Skin epidermis (tissue), 12 donors: ENCODE results near the gene ZDHHC19.
A peak's percentile ranks its signal among the peaks of the same experiment; 100 is the strongest.
"Not testable (repeated sequence)": the region's sequence is repeated elsewhere in the genome, so short reads cannot be mapped to it uniquely, and the experiment has no call there.

Experiments used
- H3K27ac ChIP-seq, 21 experiments: fragments of 200-600 bp; sonication (generic) in 11 of 21; one replicate each; pipeline ENCODE4 v1.5.0; 2020; ENCODE audit warnings: mild to moderate bottlenecking in 3 of 21, inconsistent platforms in 2 of 21, moderate library complexity in 2 of 21
- H3K4me3 ChIP-seq, 7 experiments: fragments of 200-600 bp; sonication (generic) in 2 of 7; one replicate each; pipeline ENCODE4 v1.5.0; 2020; ENCODE audit warnings: inconsistent platforms in 2 of 7, mild to moderate bottlenecking in 2 of 7, moderate library complexity in 1 of 7

The ZDHHC19 gene

DNA sequence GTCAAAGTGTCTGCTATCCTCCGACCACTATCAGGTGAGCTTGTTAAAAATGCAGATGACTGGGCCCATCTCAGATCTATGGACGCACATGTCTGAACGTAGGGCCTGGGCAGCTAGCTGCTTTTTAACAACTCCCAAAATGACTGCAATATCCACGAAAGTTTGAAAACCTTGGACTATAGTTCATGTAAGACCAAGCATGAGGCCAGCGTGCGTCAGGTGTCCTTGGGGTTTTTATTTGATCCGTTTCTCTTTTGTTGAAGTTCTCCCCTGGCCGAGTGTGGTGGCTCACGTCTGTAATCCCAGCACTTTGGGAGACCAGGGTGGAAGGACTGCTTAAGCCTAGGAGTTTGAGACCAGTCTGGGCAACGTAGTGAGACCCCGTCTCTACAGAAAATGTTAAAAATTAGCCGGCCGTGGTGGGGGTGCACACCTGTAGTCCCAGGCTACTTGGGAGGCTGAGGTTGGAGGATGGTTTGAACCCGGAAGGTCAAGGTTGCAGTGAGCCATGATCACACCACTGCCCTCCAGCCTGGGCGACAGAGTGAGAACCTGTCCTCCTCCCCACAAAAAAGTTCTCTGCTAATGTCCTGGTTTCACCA is 14.7 kb upstream of the ZDHHC19 start:
- no peak overlapping the region for H3K4me3 ChIP-seq
- H3K27ac ChIP-seq: no peak overlapping the region

DNA sequence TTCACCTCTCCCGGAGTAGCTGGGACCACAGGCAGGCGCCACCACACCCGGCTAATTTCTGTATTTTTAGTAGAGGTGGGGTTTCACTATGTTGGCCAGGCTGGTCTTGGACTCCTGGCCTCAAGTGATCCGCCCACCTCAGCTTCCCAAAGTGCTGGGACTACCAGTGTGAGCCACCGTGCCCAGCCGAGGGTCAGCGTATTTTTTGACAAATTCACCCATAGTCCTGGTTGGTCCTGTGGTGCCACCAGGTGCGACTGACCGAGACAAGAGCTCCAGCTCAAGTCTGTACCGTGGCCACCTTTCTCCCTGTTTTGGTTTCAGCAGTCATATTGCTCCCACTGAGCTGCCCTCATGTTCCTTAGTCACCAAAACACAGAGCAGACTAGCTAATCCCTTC is 13.9 kb upstream of the ZDHHC19 start:
- no peak overlapping the region for H3K27ac ChIP-seq

DNA sequence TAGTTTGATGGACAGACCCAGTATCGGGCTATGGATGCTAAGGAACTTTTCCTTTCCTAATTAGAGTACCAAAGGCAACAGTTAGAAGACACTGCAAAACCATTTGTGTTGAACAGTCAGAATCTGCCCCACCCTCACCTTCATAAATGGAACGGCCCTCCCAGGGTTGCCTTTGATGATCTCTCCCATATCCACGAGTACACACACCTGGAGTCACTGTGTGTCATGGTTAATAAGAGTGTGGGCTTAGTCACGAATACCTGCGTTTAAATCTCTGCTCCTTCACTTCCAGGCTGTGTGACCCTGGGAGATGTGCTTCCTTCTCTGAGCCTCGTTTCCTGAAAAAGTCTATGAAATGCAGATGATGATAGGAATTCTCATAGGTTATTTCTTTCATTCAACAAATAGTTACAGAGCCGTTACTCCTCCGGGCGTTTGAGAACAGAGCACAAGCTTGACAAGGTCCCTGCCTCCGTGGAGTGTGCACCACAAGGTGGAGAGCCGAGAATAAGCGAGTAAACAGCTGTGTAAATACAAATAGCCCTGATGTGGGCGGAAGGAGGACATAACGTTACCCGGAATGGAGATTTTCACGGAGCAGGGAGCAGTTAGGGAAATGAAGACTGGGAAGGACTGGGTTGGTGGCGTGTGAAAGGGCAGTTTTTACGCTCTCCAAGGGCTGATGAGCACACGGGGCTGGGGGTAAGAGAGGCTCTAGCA is 11.8 kb upstream of the ZDHHC19 start:
- H3K4me3 ChIP-seq: no peak overlapping the region
- H3K27ac ChIP-seq: no peak overlapping the region

More for the DNA sequence above, 13.9 kb upstream of the ZDHHC19 start:
- no peak overlapping the region for H3K4me3 ChIP-seq

DNA sequence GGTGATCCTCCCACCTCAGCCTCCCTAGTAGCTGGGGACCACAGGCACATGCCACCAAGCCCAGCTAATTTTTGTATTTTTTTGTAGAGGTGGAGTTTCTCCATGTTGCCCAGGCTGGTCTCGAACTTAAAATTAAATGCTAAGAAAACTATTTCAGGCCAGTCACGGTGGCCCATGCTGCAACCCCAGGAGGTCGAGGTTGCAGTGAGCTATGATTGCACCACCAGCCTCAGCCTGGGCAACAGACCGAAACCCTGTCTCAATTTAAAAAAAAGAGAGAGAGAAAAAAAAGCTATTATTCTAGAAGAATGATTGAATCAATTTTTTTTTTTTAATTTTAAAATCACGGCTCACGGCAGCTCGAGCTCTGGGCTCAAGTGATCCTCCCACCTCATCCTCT is 9.8 kb upstream of the ZDHHC19 start:
- peak overlapping the region in 2 of 21 experiments; percentile 32 to 33 for H3K27ac ChIP-seq
- no peak overlapping the region for H3K4me3 ChIP-seq

DNA sequence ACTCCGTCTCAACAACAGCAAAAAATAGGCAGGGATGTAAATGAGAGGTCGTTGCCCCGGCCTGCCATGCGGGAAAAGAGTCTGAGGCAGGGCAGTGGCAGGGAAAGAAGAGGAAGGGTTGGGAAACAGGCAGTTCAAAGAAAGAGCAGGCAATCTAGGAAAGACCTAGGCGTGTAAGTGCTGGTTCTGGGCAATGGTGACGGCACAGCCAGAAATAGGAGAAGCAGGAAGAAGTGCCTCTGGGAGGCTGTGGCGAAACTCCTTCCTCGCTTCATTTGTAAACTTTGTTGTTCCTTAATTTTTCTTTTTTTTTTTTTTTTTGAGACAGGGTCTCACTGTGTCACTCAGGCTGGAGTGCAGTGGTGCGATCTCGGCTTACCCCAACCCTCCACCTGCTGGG is 9.4 kb upstream of the ZDHHC19 start:
- Histone ChIP-seq H3K4me3 (no peak overlapping the region), H3K27ac (peak overlapping the region in 3 of 21 experiments; percentile 33 to 52 (median 48))

DNA sequence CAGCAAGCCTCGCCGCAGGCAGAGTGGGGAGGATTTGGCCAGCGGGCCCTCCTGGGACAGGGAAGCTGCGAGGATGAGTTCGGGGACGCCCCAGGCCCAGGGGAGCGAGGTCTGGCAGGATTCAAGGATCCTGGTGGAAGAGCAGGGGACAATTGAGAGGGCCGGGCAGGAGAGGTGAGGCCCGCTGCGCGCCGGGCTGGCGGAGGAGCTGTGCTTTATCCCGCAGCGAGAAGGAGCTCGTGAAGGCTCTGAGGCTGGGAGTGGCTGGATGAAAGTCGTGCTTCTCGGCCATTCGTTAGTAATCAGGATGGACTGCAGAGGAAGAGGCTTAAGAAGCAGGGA is 8.7 kb upstream of the ZDHHC19 start:
- Histone ChIP-seq H3K27ac (peak overlapping the region in 10 of 21 experiments; percentile 1 to 67 (median 50)), H3K4me3 (no peak overlapping the region)

DNA sequence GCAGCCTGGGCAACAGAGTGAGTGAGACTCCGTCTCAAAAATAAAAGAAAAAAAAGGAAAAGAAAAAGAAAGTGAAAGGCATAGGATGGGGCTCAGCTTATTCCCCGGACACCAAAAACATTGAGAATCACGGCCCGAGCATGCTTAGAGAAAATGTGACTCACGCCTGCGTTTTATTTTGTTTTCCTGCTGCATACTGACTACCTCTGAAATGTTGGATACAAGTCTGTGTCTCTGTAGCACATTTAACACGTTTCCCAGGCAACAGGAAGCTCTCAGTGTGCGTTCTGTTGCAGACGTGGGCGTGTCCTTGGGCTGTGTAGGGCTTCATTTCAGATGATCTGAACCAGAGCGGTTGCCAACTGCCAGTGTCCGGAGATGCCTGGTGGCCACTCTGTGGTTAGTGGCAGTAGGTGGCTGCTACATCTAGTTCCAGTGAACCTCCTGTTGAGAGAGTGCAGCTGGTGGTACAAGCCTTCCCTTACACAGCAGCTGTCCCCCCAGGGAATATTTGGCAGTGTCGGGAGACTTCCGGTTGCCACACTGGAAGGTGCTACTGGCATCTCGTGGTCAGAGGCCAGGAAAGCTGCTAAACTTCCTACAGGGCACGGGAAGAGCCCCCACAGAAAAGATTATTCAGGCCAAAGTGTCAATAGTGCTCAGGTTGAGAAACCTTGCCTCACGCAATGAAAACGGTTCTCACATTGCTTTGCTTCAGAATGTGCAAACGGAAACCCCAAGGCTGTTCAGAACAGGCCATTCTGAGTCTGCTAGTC is 8.2 kb upstream of the ZDHHC19 start:
- H3K27ac ChIP-seq: peak overlapping the region in 15 of 21 experiments; percentile 1 to 67 (median 46)
- peak overlapping the region in 4 of 7 experiments; percentile 0 to 15 (median 8) for H3K4me3 ChIP-seq

DNA sequence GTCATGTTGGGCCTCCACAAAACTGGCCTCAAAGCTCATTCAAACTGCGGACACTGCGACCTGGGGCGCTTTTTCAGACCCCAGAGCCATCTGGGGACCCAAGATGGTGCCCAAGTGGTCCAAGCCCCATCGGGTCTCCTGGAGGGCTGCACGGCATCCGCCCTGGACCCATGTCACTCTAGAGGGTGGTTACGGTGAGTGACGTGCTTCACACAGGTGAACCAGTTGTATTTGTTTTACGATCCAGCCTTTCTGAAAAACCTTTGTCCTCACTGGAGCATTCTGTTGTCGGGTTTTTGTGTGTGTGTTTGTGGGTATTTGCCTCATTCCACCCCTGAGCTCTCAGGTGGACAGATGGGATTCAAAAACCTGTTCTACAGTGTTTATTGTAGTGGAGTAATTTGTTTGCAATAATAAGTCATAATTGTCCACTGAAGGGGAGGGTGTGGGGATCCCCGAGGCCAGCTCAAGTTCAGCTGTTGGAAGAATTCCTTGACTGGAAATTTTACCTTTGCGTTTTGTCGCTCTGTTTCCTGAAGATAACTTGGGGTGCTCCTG is 7.0 kb upstream of the ZDHHC19 start:
- Histone ChIP-seq H3K27ac (no peak overlapping the region), H3K4me3 (no peak overlapping the region)

DNA sequence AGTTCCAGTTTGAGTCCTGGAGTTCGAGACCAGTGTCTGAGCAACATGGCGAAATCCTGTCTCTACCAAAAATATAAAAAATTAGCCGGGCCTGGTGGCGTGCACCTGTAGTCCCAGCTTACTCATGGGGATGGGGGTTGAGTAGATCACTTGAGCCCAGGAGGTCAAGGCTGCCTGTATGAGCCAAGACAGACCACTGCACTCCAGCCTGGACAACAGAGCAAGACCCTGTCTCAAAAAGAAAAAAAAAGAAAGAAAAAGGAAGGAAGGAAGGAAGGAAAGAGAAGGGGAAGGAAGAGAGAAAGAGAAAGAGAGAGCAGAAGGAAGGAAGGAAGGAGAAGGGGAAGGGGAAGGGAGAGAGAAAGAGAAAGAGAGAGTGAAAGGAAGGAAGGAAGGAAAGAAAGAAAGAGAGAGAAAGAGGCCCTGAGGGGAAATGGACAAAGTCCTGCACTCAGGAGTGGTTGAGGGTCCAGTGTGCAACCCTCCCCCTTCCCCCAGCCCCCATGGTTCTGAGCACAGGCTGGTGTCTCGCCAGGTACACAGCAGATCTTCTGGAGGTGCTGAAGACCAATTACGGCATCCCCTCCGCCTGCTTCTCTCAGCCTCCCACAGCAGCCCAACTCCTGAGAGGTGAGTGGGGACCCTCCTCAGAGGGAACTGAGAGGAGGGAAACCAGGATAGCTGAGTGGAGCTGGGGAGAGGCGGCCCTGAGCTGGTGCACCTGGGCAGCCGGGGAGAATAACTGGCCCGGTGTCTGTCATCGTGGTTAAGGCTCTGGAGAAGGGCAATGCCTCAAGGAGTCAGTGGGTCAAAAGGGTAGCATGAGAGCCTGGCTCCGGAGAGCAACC is 6.3 kb upstream of the ZDHHC19 start:
- peak overlapping the region in 1 of 7 experiments; percentile 2 for H3K4me3 ChIP-seq

DNA sequence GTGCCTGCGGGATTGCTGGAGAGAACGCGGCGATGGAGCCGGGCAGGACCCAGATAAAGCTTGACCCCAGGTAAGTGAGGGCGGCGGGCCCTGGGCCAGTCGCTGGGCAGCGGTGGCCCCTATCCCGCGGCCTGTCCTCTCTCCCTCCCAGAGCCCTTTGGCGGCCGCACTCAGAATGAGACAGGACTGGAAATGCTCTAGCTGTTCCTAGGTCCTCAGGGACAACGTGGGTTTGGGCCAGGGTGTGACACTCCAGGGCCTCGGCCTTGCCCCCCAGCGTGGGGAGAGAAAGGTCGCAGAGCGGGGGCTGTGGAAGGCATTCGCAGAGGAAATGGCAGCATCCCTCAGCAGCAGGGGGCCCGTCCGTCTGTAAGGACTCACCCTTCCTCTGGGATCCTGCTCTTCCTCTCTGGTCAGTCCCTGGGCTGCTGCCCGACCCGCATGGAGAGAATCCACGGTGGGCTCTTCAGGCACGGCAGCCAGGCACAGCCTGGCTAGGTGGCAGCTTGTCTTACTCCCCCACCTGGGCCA is 5.5 kb upstream of the ZDHHC19 start:
- Histone ChIP-seq H3K27ac (peak overlapping the region in 1 of 21 experiments; percentile 30), H3K4me3 (peak overlapping the region in 1 of 7 experiments; percentile 2)

More for the DNA sequence above, 6.3 kb upstream of the ZDHHC19 start:
- H3K27ac ChIP-seq: no peak overlapping the region

DNA sequence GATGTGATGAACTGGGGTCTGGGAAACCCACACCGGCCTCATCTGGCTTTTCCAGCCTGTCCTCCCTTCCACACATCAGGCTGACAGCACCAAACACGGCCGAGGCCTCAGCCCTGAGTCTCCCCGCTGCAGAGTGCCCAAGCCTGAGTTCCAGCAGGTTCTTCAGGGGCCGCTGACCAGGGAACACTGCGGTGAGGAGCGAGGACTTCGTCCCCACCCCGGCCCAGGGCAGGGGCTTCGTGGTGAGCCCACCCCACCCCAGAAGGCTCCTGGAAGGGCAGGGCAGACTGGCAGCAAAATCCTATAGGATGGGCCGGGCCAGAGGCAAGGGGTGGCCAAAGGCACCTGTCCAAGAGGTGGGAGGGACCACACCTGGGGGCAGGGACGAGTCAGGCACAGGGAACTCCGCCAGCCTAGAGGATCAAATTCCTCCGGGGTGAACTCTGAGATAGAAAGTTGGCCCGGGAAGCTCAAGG is 4.9 kb upstream of the ZDHHC19 start, which contains the start of gene SLC51A:
TSS of gene SLC51A (plus strand) at position 446 of the 476 bp plus-strand sequence. CDS start 179 bp downstream, outside the sequence.
- peak within 1 kb of the TSS in 1 of 7 experiments; percentile 2 for H3K4me3 ChIP-seq
- peak within 1 kb of the TSS in 1 of 21 experiments; percentile 30 for H3K27ac ChIP-seq

DNA sequence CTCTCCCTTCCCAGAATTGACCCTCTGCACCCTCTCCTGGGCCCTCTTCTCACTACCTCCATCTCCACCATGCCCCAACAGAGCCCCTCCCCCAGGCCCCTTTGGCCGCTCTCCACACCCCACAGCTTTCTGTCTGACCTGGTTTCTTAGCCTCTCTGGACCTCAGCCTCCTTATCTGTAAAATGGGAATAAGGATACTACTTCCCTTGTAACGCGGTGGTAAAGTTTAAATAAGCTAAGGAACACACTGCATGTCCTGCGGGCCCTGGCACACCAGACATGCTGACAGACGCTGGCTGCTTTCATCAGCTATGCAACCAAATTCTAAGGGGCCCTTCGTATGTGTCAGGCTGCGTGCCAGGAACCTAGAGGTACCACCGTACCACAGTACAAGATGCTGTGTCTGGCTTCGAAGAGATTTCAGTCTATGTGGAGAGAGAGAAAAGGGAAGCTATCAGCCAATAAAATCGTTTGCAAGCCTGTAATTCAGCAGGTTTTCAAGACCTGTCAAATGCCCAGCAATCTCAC is 4.4 kb upstream of the ZDHHC19 start:
- no peak overlapping the region for H3K4me3 ChIP-seq

DNA sequence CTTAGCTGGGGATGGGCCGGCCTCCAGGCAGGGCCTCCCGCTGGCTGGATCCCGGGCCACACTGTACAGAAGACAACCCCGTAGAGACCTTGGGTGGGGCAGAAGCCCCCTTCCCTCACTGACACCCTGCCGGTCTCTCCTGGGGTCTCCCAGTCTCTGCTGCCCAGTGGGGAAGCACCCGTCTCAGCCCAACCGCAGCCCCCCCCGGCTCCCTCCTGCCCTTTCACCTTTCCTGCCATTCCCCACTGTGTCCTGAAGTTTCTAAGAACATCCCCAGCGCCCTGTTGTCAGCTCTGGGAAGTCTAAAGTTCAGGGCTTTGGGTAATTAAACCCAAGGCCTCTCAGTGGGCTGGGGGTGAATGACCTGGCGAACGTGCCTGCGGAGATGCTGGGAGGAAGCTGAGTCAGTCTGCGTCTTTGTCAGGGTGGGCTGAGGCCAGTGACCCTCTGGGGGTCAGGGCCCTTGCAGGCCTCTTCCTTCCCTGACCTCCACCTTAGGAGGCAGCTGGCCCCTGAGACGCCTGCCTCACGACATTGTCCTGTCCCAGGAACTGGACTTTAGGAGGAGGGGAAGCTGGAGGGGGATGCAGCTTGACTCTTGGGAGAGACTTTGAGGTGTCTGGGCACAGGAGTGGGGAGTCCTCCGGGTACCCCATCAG is 3.7 kb upstream of the ZDHHC19 start:
- Histone ChIP-seq H3K4me3 (no peak overlapping the region), H3K27ac (no peak overlapping the region)

More for the DNA sequence above, 4.4 kb upstream of the ZDHHC19 start:
- H3K27ac ChIP-seq: no peak overlapping the region

DNA sequence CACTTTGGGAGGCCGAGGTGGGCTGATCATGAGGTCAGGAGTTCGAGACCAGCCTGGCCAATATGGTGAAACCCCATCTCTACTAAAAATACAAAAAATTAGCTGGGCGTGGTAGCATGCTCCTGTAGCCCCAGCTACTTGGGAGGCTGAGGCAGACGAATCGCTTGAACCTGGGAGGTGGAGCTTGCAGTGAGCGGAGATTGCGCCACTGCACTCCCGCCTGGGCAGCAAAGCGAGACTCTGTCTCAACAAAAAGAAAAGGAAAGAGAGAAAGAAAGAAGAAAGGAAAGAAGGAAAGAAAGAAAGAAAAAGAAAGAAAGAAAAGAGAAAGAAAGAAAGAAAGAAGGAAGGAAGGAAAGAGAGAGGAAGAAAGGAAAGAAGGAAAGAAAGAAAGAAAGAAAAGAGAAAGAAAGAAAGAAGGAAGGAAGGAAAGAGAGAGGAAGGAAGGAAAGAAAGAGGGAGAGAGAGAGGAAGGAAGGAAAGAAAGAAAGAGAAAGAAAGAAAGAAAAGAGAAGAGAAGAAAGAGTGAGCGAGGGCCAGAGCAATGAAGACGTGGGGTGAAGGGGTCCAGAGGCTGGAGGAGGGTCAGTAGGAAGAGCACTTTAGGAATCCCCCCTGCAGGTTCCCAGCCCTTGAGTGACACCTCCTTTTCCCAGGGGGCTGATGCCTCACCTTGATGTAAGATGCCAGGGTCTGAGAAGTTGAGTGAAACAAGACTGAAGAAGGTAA is 1.1 kb downstream of the ZDHHC19 start:
- H3K4me3 ChIP-seq, H3K27ac ChIP-seq: not testable (repeated sequence)

DNA sequence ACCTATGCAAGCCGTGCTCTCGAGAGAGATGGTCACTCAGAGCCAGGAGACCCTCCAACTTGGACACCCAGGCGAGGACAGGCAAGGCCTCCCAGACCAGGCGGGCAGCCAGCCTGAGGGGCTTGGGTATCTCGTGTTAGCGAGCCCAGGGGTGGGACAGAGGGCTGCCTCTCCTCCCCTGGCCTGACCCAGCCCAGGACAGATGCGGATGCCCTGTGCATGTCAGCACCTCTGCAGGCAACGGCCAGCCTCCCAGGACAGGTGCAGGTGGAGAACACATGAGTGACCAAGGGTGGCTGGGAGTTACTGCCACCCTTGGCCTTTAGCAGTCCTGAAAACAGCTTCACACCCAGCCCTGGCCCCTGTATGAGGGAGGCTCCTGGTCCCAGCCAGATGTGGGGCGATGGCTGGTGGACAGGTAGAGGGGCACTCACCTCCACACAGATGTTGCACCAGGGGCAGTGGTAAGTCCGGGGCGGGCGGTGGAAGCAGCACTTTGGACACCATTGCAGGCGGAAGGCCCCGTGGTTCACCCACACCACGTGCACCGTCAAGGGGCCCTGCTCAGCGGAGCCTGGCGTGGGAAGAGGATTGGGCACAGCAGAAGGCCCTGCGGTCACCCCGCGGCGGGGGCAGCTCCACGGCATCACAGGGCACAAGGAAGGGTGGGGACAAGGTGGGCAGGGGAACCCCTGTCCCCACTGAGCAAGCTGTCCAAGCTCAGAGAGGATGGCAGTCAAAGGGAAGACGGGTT is 2.1 kb downstream of the ZDHHC19 start:
- Histone ChIP-seq H3K4me3 (no peak overlapping the region), H3K27ac (no peak overlapping the region)

DNA sequence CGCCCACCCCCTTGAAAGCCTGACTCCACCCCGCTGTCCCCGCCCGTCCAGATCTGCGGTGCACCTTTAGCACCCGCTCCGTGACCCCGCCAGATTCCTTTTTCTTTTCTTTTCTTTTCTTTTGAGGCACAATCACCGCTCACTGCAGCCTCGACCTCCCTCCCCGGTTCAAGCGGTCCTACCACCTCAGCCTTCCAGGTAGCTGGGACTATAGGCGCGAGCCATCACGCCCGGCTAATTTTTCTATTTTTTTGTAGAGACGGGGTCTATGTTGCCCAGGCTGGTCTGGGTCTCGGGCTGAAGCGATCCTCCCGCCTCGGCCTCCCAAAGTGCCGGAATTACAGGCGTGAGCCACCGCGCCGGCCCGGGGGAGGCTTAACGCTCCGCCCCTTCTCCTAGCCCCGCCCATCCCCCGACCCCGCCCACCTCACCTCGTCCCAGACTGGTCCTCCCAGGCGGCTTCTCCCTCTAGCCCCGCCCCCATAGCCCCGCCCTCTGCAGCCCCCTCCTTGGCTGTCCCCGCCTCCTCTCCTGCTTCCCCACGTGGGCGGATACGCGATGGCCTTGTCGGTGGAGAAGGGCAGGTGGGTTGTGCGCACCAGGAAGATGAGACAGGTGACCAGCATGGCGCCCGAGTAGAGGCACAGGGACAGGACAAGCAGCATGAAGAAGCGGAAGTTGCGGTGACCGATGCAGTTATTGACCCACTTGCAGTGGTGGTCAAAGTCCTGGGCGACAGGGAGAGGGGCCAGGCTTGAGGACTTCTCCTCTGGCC is 3.2 kb downstream of the ZDHHC19 start:
- Histone ChIP-seq H3K27ac (no peak overlapping the region), H3K4me3 (peak overlapping the region in 6 of 7 experiments; percentile 1 to 34 (median 20))
